SK-MEL-5 (cell line): Measurements from ENCODE around the gene SMAD4. TPM values are rescaled to one million over a fixed set of nuclear protein-coding genes. Genes with fewer than 3 reads are reported as not detected.

Experiments
- DNase-seq: peaks from one replicate; pipeline ENCODE4 v3.0.0-alpha.2; 2016; ENCODE audit warnings: low read depth, low spot score
- in situ Hi-C: cut with HindIII; loops from 2 replicates; pipeline ENCODE4 v1.10.0; 2016; ENCODE audit warnings: low sequenced_read_pairs, high pct_unique_total_duplicates, low pct_unique_long_range_greater_than_20kb
- total RNA-seq: library from RNA; depleted of rRNA; stranded (reverse); fragments of >200 nt; shearing (Covaris generic); gene quantifications from 2 replicates; pipeline ENCODE4 v1.2.3, GENCODE V29; 2014; rRNA removed

The SMAD4 gene
- total RNA-seq, 1 experiment from 2014 or later = 95.2 TPM

GRCh38 chr18:51122266-51123045, 92.4 kb downstream of the SMAD4 start:
- no peak for DNase-seq
- in situ Hi-C loops = no loop called here

- in situ Hi-C loops = no loop called here
- DNase-seq = no peak
Observed at GRCh38 chr18:51123046-51123395, 93.0 kb downstream of the SMAD4 start.

GRCh38 chr18:51123481-51123880, 93.5 kb downstream of the SMAD4 start:
- no peak for DNase-seq
- in situ Hi-C loops = no loop called here

GRCh38 chr18:51123936-51124486, 94.0 kb downstream of the SMAD4 start:
- in situ Hi-C loops = no loop called here
- no peak for DNase-seq

GRCh38 chr18:51125976-51126375, 96.0 kb downstream of the SMAD4 start:
- DNase-seq = no peak

GRCh38 chr18:51127664-51128063, 97.7 kb downstream of the SMAD4 start:
- in situ Hi-C loops = no loop called here

More at GRCh38 chr18:51125976-51126375, 96.0 kb downstream of the SMAD4 start:
- in situ Hi-C loops = no loop called here

GRCh38 chr18:51128533-51128932, 98.5 kb downstream of the SMAD4 start:
- in situ Hi-C loops = no loop called here
- DNase-seq = no peak

More at GRCh38 chr18:51127664-51128063, 97.7 kb downstream of the SMAD4 start:
- no peak for DNase-seq

- in situ Hi-C loops = no loop called here
- no peak for DNase-seq
Observed at GRCh38 chr18:51132256-51132935, 102.4 kb downstream of the SMAD4 start.

GRCh38 chr18:51133580-51134160, 103.7 kb downstream of the SMAD4 start:
- no peak for DNase-seq
- in situ Hi-C loops = no loop called here

Other genes starting within 250 kb of the SMAD4 start
- 3.1 and 5.5 TPM in 2 replicates for gene MRO, start 210.2 kb upstream of the SMAD4 start, total RNA-seq
- 85.6 and 87.8 TPM in 2 replicates for gene ME2, start 151.1 kb upstream of the SMAD4 start, total RNA-seq
- 4.8 and 5.6 TPM in 2 replicates for gene ELAC1, start 62.2 kb upstream of the SMAD4 start, total RNA-seq
- gene MEX3C, start 167.5 kb downstream of the SMAD4 start, total RNA-seq = 72.9 and 76.3 TPM in 2 replicates